HepG2 (cell line): ENCODE results near the gene STK36. TPM values are rescaled to one million over a fixed set of nuclear protein-coding genes. Genes with fewer than 3 reads are reported as not detected.

Experiments
- IRF2 ChIP-seq: IDR thresholded peaks from 2 replicates; pipeline ENCODE4 v1.6.1; 2018; ENCODE audit warnings: missing genetic modification reagents, missing compliant biosample characterization
- KLF11 ChIP-seq: IDR thresholded peaks from 2 replicates; pipeline ENCODE4 v1.6.1; 2016; ENCODE audit warnings: missing compliant biosample characterization
- MAX ChIP-seq: IDR thresholded peaks from 2 replicates; pipeline ENCODE4 v1.6.1; 2012; ENCODE audit warnings: inconsistent platforms
- NCOA2 ChIP-seq: sonication (generic); formaldehyde crosslinking; IDR thresholded peaks from 2 replicates; pipeline ENCODE4 v1.8.0; 2022; ENCODE audit warnings: inconsistent platforms
- PAXIP1 ChIP-seq: sonication (generic); formaldehyde crosslinking; conservative IDR thresholded peaks from 2 replicates; pipeline ENCODE4 v1.4.0; 2020; ENCODE audit warnings: mild to moderate bottlenecking, missing genetic modification reagents, moderate library complexity
- PLSCR1 ChIP-seq: sonication (generic); formaldehyde crosslinking; IDR thresholded peaks from 2 replicates; pipeline ENCODE4 v1.5.0; 2020; ENCODE audit warnings: missing genetic modification reagents, mild to moderate bottlenecking, borderline replicate concordance
- SAFB2 ChIP-seq: sonication (generic); formaldehyde crosslinking; IDR thresholded peaks from 2 replicates; pipeline ENCODE4 v1.5.1; 2020; ENCODE audit warnings: missing genetic modification reagents, low read depth, mild to moderate bottlenecking, borderline replicate concordance
- TEAD3 ChIP-seq: optimal IDR thresholded peaks from 2 replicates; pipeline ENCODE3; 2016; ENCODE audit warnings: borderline replicate concordance
- TFDP1 ChIP-seq: IDR thresholded peaks from 2 replicates; pipeline ENCODE4 v1.6.1; 2016; ENCODE audit warnings: missing compliant biosample characterization, missing genetic modification reagents, borderline replicate concordance
- ZBTB25 ChIP-seq: IDR thresholded peaks from 2 replicates; pipeline ENCODE4 v1.6.1; 2018; ENCODE audit warnings: missing genetic modification reagents
- ZMAT5 ChIP-seq: sonication (generic); formaldehyde crosslinking; IDR thresholded peaks from 2 replicates; pipeline ENCODE4 v1.5.0; 2020; ENCODE audit warnings: mild to moderate bottlenecking, low read depth, missing genetic modification reagents, borderline replicate concordance
- ZNF230 ChIP-seq: sonication (generic); formaldehyde crosslinking; IDR thresholded peaks from 2 replicates; pipeline ENCODE4 v1.4.0; 2020; ENCODE audit warnings: mild to moderate bottlenecking, missing genetic modification reagents
- ZNF432 ChIP-seq: sonication (generic); formaldehyde crosslinking; IDR thresholded peaks from 2 replicates; pipeline ENCODE4 v1.5.0; 2020; ENCODE audit warnings: missing genetic modification reagents, mild to moderate bottlenecking, borderline replicate concordance
- ZNF574 ChIP-seq: sonication (generic); formaldehyde crosslinking; IDR thresholded peaks from 2 replicates; pipeline ENCODE4 v1.4.0; 2020; ENCODE audit warnings: missing genetic modification reagents
- ZNF597 ChIP-seq: sonication (generic); formaldehyde crosslinking; IDR thresholded peaks from 2 replicates; pipeline ENCODE4 v1.5.0; 2020; ENCODE audit warnings: missing genetic modification reagents
- ZZZ3 ChIP-seq: sonication (generic); formaldehyde crosslinking; IDR thresholded peaks from 2 replicates; pipeline ENCODE4 v1.4.0; 2020; ENCODE audit warnings: missing genetic modification reagents, mild to moderate bottlenecking, borderline replicate concordance
- polyA plus RNA-seq, 8 experiments: library from polyadenylated mRNA; depleted of rRNA in 3 of 8; stranded (reverse) in 7 of 8; unstranded in 1 of 8; fragments of >200 nt; fragmentation: Illumina TruSeq in 4 of 8; extraction: Trizol in 4 of 8; gene quantifications; 2 replicates each; pipeline versions ENCODE4 v1.2.1 to v1.2.3, GENCODE V29; 2011 to 2016; ENCODE audit warnings: low read depth in 4 of 8, missing spikeins in 1 of 8, mixed read lengths in 1 of 8; ENCODE audit not compliant: insufficient read depth in 1 of 8
- total RNA-seq, 5 experiments: library from RNA; depleted of rRNA; stranded (reverse); fragments of >200 nt; fragmentation: Illumina TruSeq; extraction: Trizol; gene quantifications; 2 replicates each; pipeline ENCODE4 v1.2.3, GENCODE V29; 2016; ENCODE audit warnings: low read depth in 1 of 5

The STK36 gene
- total and polyA plus RNA-seq, 2 of the 13 experiments (the other 11 are each of a cell fraction or from before 2014, with no cell fraction given), result 45.9 to 83.5 TPM

- TF ChIP-seq IRF2 (CRISPR knock-in tag) (peak; percentile 18; the same call in 1 of the 2 replicates), SAFB2 (CRISPR knock-in tag) (no peak; the same call in 1 of the 2 replicates), ZNF597 (CRISPR knock-in tag) (no peak), TFDP1 (peak; percentile 76; the same call in 1 of the 2 replicates), TEAD3 (CRISPR knock-in tag) (peak; percentile 70), ZBTB25 (CRISPR knock-in tag) (no peak; the same call in 1 of the 2 replicates), ZMAT5 (no peak), PLSCR1 (CRISPR knock-in tag) (no peak), ZNF574 (CRISPR knock-in tag) (no peak), PAXIP1 (peak; percentile 90), MAX (no peak; the same call in 1 of the 2 replicates), ZNF432 (CRISPR knock-in tag) (0 out of 2 replicates have a peak, but pooled peaks have one; percentile 44), KLF11 (CRISPR knock-in tag) (no peak; the same call in 1 of the 2 replicates), NCOA2 (peak; percentile 78), ZZZ3 (CRISPR knock-in tag) (no peak), ZNF230 (CRISPR knock-in tag) (peak; percentile 71; the same call in 1 of the 2 replicates)
Measured at GRCh38 chr2:218745559-218746469, 73.9 kb downstream of the STK36 start (continued).
